C1 segment of cervical spinal cord (tissue), 14 donors: Measurements from ENCODE around the gene FAM83C.
A peak's percentile ranks its signal among the peaks of the same experiment; 100 is the strongest.

Experiments
- DNase-seq, 14 donors: peaks; one replicate each; lab custom pipeline; 2025; lab: John Stamatoyannopoulos, UW

FAM83C gene

GRCh38 chr20:35284267-35284991, 7.8 kb downstream of the FAM83C start, which contains the start of gene EIF6:
EIF6 (minus strand) TSS chr20:35284772; CDS start chr20:35284487, 285 bp downstream.
- peak; percentile 18 to 85 (median 60) for DNase-seq

- DNase-seq = no peak
These were observed 8.6 kb downstream of the FAM83C start for GRCh38 chr20:35283441-35284266.

- no peak for DNase-seq
These were observed 10.6 kb downstream of the FAM83C start for GRCh38 chr20:35281506-35282101.

- DNase-seq = no peak
These were observed 11.7 kb downstream of the FAM83C start for GRCh38 chr20:35280523-35280922.

- no peak for DNase-seq
These were observed 12.6 kb downstream of the FAM83C start for GRCh38 chr20:35279533-35280174.

- DNase-seq = no peak
These were observed 13.2 kb downstream of the FAM83C start for GRCh38 chr20:35279040-35279439.

GRCh38 chr20:35277531-35278395, 14.5 kb downstream of the FAM83C start, which contains the start of gene MMP24OS:
MMP24OS (minus strand) TSS chr20:35278122; CDS start chr20:35277929, 193 bp downstream.
- peak; percentile 20 to 88 (median 72) for DNase-seq

- no peak for DNase-seq
These were observed 15.1 kb downstream of the FAM83C start for GRCh38 chr20:35277127-35277526.

GRCh38 chr20:35276408-35276807, 15.8 kb downstream of the FAM83C start:
- DNase-seq = no peak

GRCh38 chr20:35275741-35276251, 16.4 kb downstream of the FAM83C start:
- no peak for DNase-seq

- DNase-seq = no peak
These were observed 17.8 kb downstream of the FAM83C start for GRCh38 chr20:35274172-35275092.

GRCh38 chr20:35273449-35274171, 18.6 kb downstream of the FAM83C start:
- DNase-seq = peak in 10 of 14 donors; percentile 1 to 92 (median 28)

- DNase-seq = no peak
These were observed 20.3 kb downstream of the FAM83C start for GRCh38 chr20:35271904-35272303.

GRCh38 chr20:35271073-35271882, 20.9 kb downstream of the FAM83C start:
- DNase-seq = no peak

GRCh38 chr20:35270021-35270902, 22.0 kb downstream of the FAM83C start:
- DNase-seq = no peak

- DNase-seq = peak in 10 of 14 donors; percentile 2 to 83 (median 15)
These were observed 23.0 kb downstream of the FAM83C start for GRCh38 chr20:35269055-35269781.
